Activated T-cell treated with anti-CD3 and anti-CD28 coated beads for 48 hours (primary cell): ENCODE data around the gene TFAP2A.

ENCODE experiments used
- DNase-seq: peaks from one replicate; pipeline ENCODE4 v3.0.0-alpha.2; 2020; ENCODE audit warnings: low read depth

TFAP2A gene

GRCh38 chr6:10399451-10399850 lies 15.4 kb downstream of the TFAP2A start:
- no peak for DNase-seq

GRCh38 chr6:10398446-10399218 lies 16.2 kb downstream of the TFAP2A start:
- DNase-seq: no peak

DNA sequence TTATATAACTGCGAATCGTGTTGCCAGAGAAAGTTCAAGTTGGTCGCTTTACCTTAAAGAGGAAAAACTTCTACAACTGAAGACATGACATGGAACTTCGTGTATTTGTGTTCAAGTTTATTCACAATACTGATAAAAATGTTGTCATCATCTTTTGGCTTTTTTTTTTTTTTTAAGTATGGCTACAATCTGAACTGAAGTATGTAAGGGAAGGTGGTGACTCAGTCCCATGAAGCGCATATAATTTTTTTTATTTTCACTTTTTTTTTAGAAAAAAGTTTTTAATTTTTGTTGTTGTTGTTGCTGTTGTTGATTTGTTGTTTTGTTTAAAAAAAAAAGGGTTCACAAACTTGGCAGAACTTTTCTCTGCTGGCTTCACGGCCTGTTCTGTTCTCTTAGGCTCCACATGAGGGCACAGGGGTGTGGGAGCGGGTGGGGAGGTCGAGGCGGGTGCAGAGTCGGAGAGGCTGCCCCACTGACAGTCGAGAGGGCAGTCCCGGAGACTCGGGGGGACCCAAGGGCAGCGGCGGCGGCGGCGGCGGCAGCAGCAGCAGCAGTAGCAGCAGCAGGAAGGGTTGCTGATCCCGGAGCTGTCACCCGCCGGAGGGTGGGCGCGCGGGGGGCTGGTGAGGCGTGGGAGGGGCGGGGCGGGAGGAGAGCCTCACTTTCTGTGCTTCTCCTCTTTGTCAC lies 17.0 kb downstream of the TFAP2A start:
- DNase-seq: no peak

DNA sequence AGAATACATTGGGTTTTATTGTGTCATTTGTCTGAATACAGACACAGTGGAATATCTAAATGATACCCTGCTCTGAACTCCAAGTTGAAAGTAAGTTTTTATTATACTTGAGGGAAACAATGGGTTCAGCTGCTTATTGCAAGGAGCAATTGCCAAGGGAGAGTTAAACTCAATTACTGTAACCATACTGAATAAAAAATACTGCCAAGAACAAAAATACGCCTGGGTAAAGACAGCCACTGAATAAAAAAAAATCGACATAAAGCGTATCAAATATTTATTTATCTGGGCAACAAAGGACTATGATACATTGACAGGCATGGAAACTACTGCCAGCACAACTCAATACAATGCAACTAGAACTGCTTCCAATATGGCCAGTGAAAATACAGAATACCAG lies 18.1 kb downstream of the TFAP2A start:
- DNase-seq: no peak

GRCh38 chr6:10395704-10396546 lies 18.9 kb downstream of the TFAP2A start:
- DNase-seq: no peak

DNA sequence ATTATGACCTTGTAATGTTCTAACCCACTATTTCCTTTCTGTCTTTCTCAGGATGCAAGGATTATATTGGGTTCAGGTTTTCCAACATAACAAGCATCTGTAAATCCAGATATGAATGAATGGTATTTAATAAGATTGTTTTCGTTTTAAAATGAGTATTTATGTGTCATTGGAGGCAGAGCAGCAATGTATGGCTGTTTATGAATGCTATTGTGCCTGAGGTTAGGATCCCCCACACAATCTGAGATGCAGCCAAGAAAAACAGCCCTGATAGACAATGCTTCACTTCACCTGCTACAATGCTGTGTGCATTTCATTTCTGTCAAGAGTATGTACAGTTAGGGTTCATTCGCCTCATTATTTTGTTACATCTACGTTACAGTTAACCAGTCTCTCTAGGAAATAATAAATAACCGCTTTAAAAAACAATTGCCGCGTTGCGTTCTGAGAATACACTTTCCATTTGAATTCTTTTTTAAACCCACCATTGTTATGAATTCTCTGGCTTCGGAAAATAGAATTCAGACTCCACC lies 19.6 kb downstream of the TFAP2A start:
- DNase-seq: no peak

GRCh38 chr6:10393544-10394225 lies 21.2 kb downstream of the TFAP2A start:
- no peak for DNase-seq

GRCh38 chr6:10391799-10392198 lies 23.1 kb downstream of the TFAP2A start:
- DNase-seq: no peak

GRCh38 chr6:10391299-10391630 lies 23.6 kb downstream of the TFAP2A start:
- DNase-seq: no peak

DNA sequence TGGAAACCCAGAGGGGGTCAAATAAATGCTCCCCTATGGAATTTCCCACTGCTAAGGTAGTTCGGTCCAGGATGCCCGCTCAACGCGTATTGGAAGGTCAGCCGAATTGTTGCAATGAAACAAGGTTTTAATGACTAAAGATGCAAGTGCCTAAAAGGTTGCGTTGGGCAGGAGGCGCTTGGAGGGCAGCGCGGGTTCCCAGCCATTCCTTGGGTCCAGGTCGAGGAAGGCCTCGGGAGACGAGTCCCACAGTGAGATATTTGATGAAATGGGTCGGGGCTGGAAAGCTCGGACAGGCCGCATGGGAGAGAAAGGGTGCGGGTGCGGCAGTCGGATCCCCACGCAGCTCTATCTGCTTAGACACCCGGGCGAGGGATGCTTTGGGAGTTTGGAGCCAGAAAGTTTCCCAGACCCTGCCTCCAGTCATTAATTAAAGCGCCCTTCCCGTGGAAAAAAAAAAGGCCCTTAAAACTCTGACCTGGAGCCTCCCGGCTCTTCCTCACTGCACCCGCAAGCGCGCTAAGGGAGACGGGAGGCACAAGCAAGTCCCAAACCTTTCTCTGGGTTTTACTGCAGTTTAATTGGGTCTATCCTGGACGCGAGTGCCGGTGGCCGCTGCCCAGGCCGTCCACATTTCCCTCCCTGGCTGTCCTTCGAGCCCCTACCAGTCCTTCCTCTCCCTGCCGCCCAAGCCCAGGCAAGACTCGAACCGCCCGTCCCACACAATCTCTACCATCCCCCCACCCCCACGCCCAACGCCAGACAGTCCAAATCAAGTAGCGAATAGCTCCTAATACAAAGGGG lies 24.2 kb downstream of the TFAP2A start:
- no peak for DNase-seq

- no peak for DNase-seq
These were observed 25.0 kb downstream of the TFAP2A start for GRCh38 chr6:10389739-10390494.

DNA sequence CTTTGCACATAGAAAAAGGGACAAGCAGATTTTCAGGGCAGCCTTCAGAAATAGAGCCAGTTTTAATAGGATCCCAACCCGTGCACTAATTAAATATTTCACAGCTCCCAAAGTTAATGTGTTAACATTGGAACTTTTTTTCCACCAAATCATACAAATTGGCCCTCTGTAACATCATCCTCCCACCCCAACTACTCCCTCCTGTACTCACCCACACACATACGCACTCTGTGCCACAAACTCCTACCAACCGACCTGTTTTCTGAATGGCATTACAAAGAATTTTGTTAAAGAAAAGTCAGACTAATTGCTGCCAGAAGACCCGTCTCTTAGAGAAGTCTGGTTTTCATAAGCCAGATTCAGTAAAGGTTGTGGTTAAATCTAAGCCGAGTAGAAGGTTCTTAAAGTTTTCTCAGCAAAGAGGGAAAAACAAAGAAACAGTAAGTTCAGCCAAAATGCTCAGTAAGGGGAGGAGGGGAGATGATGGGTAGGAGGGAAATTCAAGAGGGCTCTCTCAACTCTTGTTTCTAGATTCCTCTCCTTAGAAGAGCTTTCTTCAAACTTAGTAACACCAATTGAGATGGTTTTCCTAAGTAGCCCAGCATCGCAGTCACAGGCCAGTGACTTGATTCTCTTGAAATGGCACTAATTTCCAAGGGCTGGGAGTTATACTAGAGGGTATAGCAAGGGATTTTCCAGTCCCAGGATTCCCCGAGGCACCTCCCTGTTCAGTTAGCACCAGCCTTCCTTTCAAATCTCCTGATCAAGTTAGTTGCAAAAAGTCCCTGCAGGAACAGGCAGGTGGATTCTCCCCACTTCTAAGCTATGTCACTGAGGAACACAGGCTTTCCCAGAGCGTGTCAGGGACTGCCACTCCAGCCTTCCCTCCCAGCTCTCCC lies 27.9 kb downstream of the TFAP2A start:
- no peak for DNase-seq

DNA sequence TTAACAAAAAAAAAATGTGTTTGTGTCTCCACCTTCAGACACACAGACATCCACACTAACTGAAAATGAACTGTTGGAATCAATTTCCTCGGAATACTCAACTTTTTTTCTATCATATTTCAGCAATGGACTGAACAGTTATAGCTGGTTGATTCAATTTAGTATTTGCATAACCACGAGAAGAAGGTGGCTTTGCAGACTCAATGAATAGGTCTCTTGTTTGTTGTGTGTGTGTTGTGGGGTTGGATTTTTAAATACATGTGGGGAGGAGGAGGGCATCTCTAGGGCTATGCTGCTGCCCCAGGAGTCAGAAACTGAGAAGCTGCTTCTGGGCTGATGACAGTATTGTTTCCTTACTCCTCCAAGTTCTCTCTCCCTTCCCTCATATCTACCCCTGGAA lies 28.7 kb downstream of the TFAP2A start:
- no peak for DNase-seq

GRCh38 chr6:10385524-10386132 lies 29.2 kb downstream of the TFAP2A start:
- no peak for DNase-seq

- no peak for DNase-seq
These were observed 30.0 kb downstream of the TFAP2A start for GRCh38 chr6:10384610-10385523.

GRCh38 chr6:10384091-10384609 lies 30.7 kb downstream of the TFAP2A start:
- DNase-seq: no peak

DNA sequence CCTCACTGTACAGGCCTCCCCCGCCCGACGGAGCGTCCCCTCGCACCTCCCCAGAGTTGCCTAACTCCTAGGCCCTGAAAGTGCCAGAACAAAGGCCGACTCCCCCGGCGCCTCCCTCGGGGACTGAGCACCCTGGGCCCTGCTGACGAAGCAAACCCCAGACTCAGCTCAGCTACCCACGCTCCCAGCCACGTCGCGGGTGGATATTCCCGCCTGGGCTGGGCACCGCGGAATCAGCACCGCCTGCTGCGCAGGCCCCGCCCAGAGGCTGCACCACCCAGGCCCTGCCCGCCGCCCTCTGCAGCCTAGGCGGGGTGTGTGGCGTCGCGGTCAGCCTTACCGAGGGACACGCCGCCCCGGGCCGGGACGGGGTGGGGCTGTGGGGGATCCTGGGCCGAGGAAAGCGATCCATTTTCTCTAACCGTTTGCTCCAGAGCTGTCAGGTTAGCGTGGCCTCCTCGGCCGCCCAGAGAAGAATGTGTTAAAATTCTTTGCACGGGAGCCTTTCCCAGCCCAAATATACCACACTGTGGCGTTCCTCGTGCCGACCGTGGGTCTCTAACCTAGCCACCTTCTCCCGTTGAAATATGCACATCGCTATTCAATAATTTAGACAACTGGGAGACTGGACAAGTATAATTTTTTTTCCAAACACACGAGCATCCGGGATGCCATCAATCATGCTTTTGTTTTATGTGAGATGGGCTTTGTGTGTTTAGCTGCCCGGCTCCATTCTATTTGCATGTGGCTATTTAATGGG lies 31.4 kb downstream of the TFAP2A start:
- no peak for DNase-seq
